EH (cell line): ENCODE data around the gene C17orf100.

ENCODE experiments used
- DNase-seq: peaks from one replicate; pipeline ENCODE4 v3.0.0-alpha.2; 2015; ENCODE audit warnings: low read depth

The C17orf100 gene

DNA sequence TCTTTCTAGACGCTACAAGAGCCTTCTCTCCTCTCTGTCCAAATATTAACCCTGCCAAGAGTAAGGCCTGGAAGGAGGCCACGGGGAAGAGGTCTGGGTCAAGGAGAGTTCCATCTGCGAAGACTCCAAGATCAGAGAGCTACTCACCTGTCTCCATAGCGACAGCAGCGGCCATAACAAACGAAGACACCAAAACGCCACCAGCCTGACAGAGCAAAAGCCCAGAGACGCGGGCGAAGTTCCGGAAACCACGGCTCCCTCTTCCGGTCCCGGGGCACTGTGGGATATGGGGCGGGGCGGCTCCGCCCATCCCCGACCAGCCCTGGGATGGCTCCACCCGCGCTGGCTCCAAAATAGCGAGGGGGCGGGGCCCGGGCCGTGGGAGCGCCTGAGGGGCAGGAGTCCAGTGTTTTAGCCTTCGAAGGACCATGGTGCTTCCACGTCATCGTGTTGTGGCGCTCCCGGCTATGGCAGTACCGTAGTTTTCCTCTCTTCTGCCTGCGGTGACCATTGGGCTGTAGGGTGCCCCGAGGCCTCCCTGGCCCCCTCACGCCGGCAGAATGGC is at the start of gene C17orf100, which contains the start of gene MED31:
Gene C17orf100, plus strand, starts transcription at position 409 of the 565 bp plus-strand sequence. Its CDS starts 152 bp downstream, at position 561.
Gene MED31, minus strand, starts transcription at position 252 of the 565 bp plus-strand sequence. Its CDS starts 77 bp downstream, at position 175.
- peak; percentile 95 for DNase-seq

DNA sequence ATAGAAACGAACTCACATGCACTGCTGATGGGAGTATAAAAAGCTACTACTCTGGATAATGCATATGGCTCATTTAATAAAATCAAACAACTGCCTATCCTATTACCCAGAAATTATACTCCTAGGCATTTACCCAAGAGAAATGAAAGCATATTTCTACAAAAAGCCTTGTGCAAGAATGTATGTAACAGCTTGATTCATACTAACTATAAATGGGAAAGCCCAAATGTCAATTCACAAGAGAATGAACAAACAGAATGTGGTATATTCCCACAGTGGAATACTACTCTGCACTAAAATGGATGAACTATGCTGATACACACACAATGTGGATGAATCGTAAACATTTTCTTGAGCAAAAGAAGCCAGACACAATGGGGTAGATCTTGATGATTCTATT is 49.4 kb upstream of the C17orf100 start:
- no peak for DNase-seq

DNA sequence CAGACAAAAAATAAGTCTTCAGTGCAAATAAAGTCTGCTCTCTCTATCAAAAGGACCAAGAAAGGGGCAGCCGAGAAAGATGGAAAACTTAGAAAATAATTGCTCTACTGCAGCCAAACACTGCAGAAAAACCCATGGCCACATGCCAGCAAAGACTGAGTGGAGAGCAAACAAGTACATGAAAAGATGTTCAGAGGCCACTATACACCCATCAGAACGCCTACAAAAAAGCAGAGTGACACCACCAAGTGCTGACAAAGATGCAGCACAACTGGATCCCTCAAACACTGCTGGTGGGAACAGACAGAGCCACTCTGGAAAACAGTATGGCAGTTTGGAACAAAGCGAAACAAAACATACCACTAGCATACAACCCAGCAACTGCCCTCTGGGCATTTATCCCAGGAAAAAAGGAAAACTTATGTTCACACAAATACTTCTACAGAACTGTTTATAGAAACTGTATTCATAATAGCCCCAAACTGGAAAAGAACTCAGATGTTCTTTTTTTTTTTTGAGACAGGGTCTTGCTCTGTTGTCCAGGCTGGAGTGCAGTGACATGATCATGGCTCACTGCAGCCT is 47.7 kb upstream of the C17orf100 start:
- DNase-seq = peak; percentile 22

DNA sequence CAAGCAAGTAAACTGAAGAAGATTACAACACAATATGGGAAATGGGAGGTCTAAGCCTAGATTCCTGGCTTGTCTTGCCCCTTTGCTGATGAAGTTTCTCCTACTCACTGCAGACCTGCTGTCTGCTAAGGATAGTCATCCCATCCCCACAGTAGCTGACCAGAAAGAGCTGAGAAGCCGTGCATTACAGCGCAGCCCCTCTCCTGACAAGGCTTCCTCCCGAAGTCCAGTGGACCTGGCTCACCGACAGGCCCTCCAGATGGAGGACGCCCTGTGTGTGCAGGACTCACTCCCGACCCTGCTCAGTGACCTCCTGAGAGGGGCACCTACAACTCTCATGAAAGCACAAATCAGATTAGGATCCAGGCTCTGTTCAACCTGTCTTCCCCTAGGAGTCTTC is 46.4 kb upstream of the C17orf100 start:
- no peak for DNase-seq

DNA sequence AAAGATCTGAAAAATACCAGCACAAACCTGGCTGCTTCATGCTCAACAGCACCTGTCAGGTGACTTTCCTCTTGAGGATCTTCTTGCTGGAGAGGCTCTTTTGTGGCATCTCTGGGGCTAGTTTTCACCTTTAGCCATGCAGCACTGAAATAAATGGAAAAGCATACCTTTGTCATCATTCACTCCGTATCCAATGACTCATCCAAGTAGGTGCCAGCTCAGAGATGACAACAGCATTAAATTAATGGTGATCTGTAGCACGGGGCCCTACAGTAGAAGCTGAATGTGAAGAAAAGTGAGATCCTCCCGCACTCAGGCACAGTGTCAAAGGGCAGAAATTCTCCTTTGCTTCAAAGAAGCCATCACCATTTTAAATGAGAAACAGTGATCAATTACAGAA is 43.2 kb upstream of the C17orf100 start:
- DNase-seq = peak; percentile 36

DNA sequence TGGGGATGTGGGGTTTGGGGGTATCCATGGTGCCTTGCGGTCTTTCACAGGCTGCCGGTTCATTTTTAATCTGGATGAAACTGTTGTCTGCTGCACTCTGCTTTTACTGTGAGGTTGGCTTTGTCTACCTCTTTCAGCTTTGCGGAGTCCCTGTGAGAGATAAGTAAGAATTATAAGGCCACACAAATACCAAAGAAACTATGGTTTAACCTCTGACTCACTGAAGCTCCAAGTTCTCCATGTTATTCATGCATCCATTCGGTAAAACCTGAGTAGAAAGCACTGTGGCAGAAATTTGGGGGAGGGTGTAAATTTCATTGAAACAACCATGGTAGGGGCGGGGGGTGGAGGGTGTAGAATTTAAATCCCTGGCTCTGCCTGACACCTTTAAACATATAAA is 41.6 kb upstream of the C17orf100 start:
- DNase-seq = no peak

DNA sequence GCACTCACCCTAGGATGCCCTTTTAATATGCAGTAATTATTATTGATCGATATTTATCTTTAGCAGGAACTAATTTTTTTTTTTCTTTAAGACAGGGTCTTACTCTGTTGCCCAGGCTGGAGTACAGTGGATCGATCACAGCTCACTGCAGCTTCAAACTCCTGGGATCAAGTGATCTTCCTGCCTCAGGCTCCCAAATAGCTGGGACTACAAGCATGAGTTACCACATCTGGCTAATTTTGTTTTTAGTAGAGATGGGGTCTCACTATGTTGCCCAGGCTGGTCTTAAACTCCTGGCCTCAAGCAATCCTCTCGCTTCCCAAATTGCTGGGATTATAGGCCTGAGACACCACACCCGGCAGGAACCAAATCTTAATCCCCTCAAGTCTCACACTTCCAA is 40.3 kb upstream of the C17orf100 start:
- no peak for DNase-seq

DNA sequence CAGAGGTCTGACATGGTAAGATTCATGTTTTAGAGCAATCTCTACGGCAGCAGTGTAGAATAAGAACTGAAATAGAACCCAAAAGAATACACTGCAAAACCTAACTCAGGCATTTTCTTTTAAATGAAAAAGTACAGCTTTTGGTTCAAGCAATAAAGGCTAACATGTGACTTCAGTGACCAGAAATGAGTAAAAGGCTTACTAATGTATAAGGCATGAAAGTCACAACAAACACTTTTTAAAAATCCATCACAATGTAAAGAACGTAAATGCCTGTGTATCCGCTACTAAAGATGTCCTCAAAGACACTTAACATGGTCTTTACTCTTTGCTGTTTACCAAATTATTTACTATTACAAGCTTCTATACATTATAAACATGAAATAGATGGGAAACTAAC is 27.6 kb upstream of the C17orf100 start:
- peak; percentile 43 for DNase-seq

DNA sequence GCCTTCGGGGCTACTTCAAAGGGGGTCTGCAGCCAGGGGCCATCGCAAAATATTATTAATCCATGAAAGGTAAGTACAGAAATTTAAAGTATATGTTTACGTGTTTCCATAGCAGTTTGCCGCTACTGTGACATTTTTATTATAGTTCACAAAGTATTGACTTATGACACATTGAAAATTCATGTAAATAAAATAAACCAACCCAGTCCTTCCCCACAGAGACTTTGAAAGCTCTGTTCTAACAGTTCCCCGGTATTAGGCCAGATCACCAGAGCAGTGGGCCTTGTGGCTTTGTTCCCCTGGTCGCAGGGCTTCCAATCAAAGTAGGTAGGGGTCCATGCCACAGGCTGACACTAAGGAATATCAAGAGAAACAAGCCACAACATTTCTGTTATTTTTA is 24.9 kb upstream of the C17orf100 start:
- peak; percentile 6 for DNase-seq

DNA sequence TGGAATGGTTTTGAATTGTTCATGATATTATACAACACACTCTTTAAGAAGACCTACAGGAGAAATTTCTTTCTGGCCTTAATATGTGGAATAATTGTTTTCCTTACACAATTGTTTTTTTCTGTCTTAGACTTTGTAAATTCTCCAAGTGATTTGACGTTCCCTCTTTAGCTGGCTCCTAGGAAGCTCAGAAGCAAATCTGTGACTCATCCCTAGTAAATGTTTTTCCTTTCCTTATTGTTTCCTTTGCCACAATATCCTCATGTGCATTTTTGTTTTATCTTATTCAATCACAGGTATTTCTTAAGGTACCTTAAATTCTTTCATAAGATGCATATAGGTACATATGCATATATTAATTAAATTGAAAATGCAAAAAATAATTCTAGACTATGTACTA is 24.5 kb upstream of the C17orf100 start:
- DNase-seq = peak; percentile 44

DNA sequence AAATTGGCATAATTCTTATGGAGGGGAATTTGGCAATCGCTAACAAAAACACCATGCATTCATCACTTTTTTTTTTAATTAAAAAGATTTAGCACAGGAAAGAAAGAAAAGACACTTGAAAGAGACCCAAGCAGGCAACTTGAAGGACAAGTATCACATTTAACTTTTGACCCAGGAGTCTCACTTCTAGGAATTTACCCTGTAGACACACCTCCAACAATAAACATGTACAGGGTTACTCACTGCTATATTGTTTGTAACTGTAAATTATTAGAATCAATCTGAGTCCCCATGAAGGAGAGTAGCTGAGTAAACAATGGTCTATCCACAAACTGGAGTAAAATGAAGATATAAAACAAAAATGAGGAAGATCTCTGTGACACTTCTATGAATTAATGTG is 21.2 kb upstream of the C17orf100 start:
- no peak for DNase-seq

DNA sequence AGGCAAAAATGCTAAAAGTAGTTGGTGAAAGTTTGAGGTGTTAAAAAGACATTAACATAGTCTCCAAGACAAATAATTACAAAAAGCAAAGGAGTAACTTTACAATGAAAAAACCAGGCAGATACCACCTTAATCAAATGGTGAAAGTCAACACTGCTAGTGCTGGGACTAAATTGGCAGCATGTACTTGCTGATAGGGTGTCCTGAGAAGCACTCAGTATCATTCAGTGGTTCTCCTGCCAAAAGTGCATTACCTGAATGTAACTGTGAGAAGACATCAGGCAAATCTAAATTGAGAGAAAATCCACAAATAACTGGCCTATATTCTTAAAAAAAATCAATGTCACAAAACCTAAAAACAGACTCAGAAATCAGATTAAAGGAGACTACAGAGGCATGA is 19.0 kb upstream of the C17orf100 start:
- DNase-seq = no peak

DNA sequence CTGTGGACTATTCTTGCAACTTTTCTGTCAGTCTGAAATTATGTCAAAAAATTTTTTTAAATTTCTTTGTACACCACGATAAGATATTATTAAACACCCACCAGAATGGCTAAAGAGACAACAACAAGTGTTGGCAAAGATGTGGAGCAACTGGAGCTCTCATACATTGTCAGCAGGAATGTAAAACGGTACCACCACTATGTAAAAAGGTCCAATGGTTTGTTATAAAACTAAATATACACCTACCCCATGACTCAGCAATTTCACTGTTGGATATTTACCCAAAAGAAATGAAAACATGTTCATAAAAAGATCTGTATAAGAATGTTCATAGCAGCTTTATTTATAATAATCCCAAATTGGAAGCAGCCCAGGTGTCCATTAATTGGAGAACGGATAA is 18.3 kb upstream of the C17orf100 start:
- no peak for DNase-seq

DNA sequence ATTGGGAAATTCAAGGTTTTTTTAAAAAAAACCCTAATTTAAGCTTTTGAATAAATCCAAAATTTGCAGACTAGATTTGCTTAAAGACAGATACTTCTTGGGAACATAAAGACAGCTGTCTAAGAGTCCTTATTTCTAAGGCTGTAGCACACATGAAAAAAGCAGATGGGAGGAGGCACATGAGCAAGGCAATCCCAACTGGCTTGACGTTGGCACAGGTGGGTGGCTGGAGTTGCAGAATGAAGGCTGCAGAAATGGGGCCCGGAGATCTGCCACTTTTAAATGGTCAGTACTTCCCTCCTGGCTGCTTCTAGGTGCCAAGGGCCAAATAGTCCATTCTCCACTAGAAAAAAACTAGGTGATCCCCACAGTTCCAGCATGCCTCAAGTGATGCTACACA is 15.5 kb upstream of the C17orf100 start:
- no peak for DNase-seq

DNA sequence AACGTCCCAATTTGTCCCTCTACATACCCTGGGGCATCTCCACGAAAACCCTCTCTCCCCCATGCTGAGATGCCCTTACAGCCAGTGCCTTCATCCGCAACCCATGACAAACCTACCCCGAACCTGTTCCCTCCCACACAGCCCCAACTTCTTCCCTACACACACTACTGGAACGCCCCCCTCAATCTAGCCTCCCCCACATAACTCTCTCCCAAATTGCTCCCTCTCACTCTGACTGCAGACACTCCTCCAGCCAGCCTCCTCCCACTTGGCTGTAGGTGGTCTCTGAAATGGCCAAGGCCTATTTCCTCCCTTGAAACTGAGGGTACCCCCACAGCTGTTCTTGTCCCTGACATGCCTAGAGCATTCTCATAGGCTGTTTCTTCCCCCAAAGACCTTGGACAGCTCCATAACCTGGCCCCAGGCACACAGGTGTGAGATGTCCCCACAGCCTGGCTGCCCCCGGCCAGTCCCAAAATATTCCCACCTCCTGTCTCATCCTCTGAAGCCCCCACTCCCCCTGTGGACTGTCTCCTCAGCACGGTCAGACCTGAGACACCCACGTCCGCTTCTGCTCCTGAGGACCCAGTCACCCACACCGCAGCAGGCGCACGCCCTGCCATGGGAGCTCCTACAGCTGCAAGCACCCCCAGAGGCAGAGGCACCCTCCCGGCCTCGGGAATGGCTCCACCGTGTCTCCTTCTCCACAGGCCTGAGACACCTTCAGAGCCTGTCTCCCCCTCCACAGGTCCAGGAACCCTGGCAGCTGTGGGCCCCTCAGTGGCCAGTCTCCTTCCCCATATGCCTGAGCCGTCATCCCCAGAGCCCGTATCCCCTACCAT is 14.7 kb upstream of the C17orf100 start:
- DNase-seq = no peak

DNA sequence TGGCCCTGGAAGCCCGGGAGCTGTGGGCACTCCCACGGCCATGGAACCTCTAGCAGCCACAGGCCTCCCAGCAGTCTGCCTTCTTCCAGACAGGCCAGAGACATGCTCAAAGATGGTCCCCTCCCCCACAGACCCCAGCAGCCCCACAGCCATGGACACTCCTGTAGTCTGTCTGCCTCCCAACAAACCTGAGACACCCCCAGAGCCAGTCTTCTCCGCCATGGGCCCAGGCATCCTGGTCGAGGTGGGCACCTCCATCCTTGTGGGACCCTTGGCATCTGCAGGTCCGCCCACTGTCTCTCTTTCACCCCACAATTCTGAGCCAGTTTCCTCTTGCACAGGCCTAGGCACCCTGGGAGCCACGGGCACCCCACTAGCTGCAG is 14.1 kb upstream of the C17orf100 start:
- DNase-seq = no peak

DNA sequence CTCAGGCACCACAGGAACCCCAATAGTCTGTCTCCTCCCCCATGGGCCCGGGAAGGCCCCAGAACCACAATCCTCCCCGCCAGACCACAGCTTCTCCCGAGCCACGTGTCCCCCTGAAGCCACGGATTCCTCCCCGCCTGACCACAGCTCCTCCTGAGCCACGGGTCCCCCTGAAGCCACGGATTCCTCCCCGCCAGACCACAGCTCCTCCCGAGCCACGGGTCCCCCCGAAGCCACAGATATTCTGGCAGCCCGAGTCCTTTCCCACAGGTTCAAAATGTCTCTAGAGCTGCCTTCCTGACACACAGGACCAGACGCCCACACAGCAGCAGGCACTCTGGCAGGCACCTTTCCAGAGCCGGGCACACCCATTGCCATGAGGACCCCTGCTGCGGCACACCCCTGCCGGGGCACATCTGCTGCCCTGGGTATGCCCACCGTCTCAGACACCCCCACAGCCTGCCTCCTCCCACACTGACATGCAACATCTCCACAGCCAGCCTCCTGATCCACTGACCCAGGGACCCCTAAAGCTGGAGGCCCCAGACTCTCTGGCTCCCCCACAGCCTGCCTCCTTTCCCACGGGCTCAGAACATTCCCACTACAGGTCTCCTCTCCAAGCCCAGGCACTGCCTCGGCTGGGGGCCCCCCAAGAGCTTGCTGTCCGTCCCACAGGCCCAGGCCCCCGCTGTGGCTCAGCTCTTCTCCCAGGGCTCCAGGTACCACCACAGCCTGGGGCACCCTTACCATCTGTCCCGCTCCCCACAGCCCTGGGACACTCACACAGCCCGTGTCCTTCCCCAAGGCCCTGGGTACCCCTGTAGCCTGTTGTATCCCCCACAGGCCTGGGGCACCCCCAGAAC is 13.3 kb upstream of the C17orf100 start:
- DNase-seq = no peak

DNA sequence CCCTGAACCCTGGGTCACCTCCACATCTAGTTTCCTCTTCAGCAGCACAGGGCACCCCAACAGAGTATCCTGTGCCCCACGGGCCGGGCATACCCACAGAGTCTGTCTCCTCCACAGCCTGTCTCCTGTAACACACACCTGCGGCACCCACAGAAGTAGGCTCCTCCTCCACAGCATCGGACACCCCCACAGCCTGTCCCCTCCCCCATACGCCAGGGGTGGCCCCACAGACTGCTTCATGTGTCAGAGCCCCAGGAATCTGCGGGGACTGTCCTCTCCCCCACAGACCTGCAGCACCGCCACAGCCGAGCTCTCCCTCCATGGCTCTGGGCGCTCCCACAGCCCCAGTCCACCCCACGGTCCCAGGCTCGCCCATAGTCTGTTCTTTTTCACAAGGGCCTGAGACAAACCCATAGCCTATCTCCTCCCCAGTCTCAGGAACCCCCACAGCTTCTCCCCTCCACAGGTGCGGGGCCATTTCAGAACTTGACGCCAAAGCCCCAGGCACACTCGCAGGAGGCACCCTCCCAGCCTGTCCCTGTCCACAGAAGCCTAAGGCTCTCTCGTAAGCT is 12.5 kb upstream of the C17orf100 start:
- no peak for DNase-seq

DNA sequence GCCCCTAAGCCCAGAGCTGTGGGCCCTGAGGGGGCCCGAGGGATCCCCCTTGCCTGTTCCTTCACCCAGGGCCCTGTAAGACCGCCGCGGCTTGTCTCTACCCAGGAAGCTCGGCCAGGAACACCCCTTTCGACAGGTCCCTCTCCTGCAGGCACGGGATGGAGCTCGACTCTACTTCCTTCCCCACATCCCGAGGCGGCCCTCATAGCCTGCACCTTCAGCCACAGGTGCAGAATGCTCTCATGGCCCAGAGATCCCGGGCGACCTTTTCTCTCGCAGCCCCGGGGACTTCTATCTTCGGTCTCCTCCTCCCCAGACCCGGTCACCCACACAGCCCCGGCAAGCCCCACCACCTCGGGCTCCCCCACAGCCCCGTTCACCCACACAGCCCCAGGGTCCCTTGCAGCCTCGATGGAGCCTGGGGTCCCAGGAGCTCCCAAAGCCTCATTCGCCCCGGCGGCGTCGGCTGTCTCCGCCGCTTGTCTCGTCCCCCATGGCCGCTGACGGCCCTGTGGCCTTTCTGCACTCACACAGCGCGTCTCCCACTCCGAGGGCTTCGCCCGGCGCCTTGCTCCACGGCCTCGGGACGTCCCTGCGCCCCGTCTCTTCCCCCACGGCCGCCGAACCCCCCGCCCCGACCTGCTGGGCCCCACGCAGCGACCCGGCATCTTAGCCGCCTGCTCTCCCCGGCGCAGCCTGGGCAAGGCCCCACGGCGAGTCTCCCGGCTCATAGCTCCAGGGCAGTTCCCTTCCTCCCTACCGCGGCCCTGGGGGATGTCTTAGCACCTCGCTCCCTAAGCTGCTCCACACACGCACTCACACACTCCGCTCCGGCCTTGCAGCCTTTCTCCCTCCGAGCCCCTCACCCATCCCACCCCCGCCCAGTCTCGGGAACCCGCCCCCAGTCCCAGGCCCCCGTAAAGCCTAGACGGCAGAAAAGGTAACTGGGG is 11.7 kb upstream of the C17orf100 start:
- peak; percentile 55 for DNase-seq

DNA sequence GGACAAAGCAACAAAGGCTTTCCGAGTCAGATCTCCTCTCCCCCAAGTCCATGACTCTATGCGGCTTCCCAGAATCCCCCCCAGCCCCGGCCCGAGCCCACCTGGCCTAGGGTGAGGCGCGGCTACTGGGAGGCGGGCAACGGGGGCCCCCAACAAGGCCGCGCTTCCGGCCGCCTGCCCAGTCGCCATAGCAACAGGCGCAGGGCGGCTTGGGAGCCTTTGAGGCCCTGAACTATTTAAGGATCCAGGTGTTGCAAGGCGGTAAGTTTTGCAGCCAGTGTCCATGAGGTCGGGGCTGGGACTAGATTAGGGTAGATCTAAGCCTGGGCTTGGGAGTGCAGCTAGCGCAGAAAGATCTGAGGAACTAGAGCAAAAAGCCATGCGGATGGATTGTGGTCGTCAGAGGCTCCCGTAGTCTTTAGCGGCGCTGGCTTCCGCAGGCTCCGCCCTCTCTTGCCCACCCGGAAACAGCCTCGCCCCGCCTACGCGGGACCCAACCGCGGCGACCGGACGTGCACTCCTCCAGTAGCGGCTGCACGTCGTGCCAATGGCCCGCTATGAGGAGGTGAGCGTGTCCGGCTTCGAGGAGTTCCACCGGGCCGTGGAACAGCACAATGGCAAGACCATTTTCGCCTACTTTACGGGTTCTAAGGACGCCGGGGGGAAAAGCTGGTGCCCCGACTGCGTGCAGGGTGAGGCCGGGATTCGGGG is 10.9 kb upstream of the C17orf100 start, which contains the start of the genes KIAA0753 and TXNDC17:
Gene KIAA0753, minus strand, starts transcription at position 176 of the 711 bp plus-strand sequence. CDS start 5,608 bp downstream, outside the sequence.
Gene TXNDC17, plus strand, starts transcription at position 525 of the 711 bp plus-strand sequence. Its CDS starts 23 bp downstream, at position 548.
- peak; percentile 92 for DNase-seq
